IMR-90 (cell line): ENCODE data around the gene MARCHF3. TPM values are rescaled to one million over a fixed set of nuclear protein-coding genes. Genes with fewer than 3 reads are reported as not detected.

Experiments
- ATAC-seq: fragments of 200-7000 bp; cut with Tn5 transposase; 2 replicates; pipeline ENCODE4 v1.9.1; 2020; ENCODE audit warnings: low read depth, mild to moderate bottlenecking, moderate library complexity
- BruUV-seq: library from RNA; stranded (reverse); fragments of 400-500 nt; replicated peaks from 2 replicates; lab custom pipeline; 2021; lab: Mats Ljungman, UMichigan
- CTCF ChIA-PET: fragments of 300-600 bp; formaldehyde crosslinking; extraction: SDS; loops from one replicate; lab custom pipeline; 2021; ENCODE audit warnings: antibody characterized with exemption; lab: Yijun Ruan, JAX
- POLR2A ChIA-PET: fragments of 300-600 bp; sonication (Branson Sonifier 250); formaldehyde crosslinking; loops from one replicate; lab custom pipeline; 2022; ENCODE audit warnings: antibody characterized with exemption; ENCODE audit not compliant: unreplicated experiment; lab: Charles Lee
- DNase-seq: peaks from one replicate; pipeline ENCODE4 v3.0.0; 2013
- H2AFZ ChIP-seq: replicated peaks from 2 replicates; pipeline ENCODE3; 2013; ENCODE audit warnings: low read length, mild to moderate bottlenecking; ENCODE audit not compliant: poor library complexity
- H2AK5ac ChIP-seq: 2 replicates; pipeline ENCODE4 v1.6.1; 2013; ENCODE audit warnings: low read depth, low read length, inconsistent platforms
- H2AK9ac ChIP-seq: replicated peaks from 2 replicates; pipeline ENCODE3; 2013; ENCODE audit warnings: mild to moderate bottlenecking, low read depth, low read length, moderate library complexity; ENCODE audit not compliant: poor library complexity
- H2BK120ac ChIP-seq: 2 replicates; pipeline ENCODE4 v1.6.1; 2013; ENCODE audit warnings: low read depth, low read length, inconsistent platforms
- H2BK15ac ChIP-seq: 3 replicates; pipeline ENCODE4 v1.6.1; 2013; ENCODE audit warnings: low read depth, low read length, inconsistent platforms
- H2BK20ac ChIP-seq: 2 replicates; pipeline ENCODE4 v1.6.1; 2013; ENCODE audit warnings: low read depth, mild to moderate bottlenecking, inconsistent platforms, low read length, moderate library complexity
- H2BK5ac ChIP-seq: 2 replicates; pipeline ENCODE4 v1.6.1; 2013; ENCODE audit warnings: mild to moderate bottlenecking, low read depth, low read length, inconsistent platforms; ENCODE audit not compliant: poor library complexity, severe bottlenecking
- H3K14ac ChIP-seq: replicated peaks from 2 replicates; pipeline ENCODE4 v1.6.1; 2013; ENCODE audit warnings: low read depth, low read length, inconsistent platforms
- H3K18ac ChIP-seq: 2 replicates; pipeline ENCODE4 v1.6.1; 2013; ENCODE audit warnings: low read depth, low read length, control low read depth
- H3K23ac ChIP-seq: 2 replicates; pipeline ENCODE4 v1.6.1; 2013; ENCODE audit warnings: low read depth, low read length, inconsistent platforms
- H3K27ac ChIP-seq: 2 replicates; pipeline ENCODE4 v1.5.1; 2013; ENCODE audit warnings: mild to moderate bottlenecking, control low read depth, low read length; ENCODE audit not compliant: insufficient read depth
- H3K27me3 ChIP-seq: 2 replicates; pipeline ENCODE4 v1.6.1; 2013; ENCODE audit warnings: low read length; ENCODE audit not compliant: control insufficient read depth, insufficient read depth
- H3K36me3 ChIP-seq: 2 replicates; pipeline ENCODE4 v1.6.1; 2013; ENCODE audit warnings: low read length, mixed read lengths; ENCODE audit not compliant: control insufficient read depth, insufficient read depth
- H3K4ac ChIP-seq: 2 replicates; pipeline ENCODE4 v1.6.1; 2013; ENCODE audit warnings: low read depth, low read length, inconsistent platforms
- H3K4me1 ChIP-seq: 2 replicates; pipeline ENCODE4 v1.6.1; 2013; ENCODE audit warnings: low read length, mixed read lengths; ENCODE audit not compliant: control insufficient read depth, insufficient read depth
- H3K4me2 ChIP-seq: 2 replicates; pipeline ENCODE4 v1.6.1; 2013; ENCODE audit warnings: low read depth, mild to moderate bottlenecking, control low read depth, low read length, moderate library complexity
- H3K4me3 ChIP-seq: 2 replicates; pipeline ENCODE4 v1.5.1; 2013; ENCODE audit warnings: low read depth, mild to moderate bottlenecking, control low read depth, low read length, moderate library complexity; ENCODE audit not compliant: insufficient read depth
- H3K56ac ChIP-seq: 2 replicates; pipeline ENCODE4 v1.6.1; 2013; ENCODE audit warnings: low read length, inconsistent platforms; ENCODE audit not compliant: insufficient read depth; ENCODE audit errors: extremely low read depth
- H3K79me1 ChIP-seq, 2 experiments: 2 replicates each; pipeline ENCODE4 v1.6.1; 2013; ENCODE audit warnings: low read length in 2 of 2, inconsistent platforms in 1 of 2, low read depth in 1 of 2
- H3K9ac ChIP-seq: 2 replicates; pipeline ENCODE4 v1.6.1; 2013; ENCODE audit warnings: low read depth, low read length, control low read depth
- H3K9me1 ChIP-seq: 2 replicates; pipeline ENCODE4 v1.6.1; 2013; ENCODE audit warnings: low read length, inconsistent platforms; ENCODE audit not compliant: insufficient read depth
- H3K9me3 ChIP-seq: 2 replicates; pipeline ENCODE4 v1.6.1; 2013; ENCODE audit warnings: low read length; ENCODE audit not compliant: control insufficient read depth, insufficient read depth
- H4K20me1 ChIP-seq: 2 replicates; pipeline ENCODE4 v1.6.1; 2013; ENCODE audit warnings: low read length, inconsistent platforms; ENCODE audit not compliant: insufficient read depth
- H4K5ac ChIP-seq: 2 replicates; pipeline ENCODE4 v1.6.1; 2013; ENCODE audit warnings: mild to moderate bottlenecking, low read depth, low read length, control low read depth
- H4K8ac ChIP-seq, 2 experiments: 2 replicates each; pipeline ENCODE4 v1.6.1; 2013; ENCODE audit warnings: low read depth in 2 of 2, low read length in 2 of 2, control low read depth in 1 of 2, inconsistent platforms in 1 of 2
- H4K91ac ChIP-seq: 2 replicates; pipeline ENCODE4 v1.6.1; 2013; ENCODE audit warnings: low read depth, low read length, inconsistent platforms; ENCODE audit not compliant: insufficient read depth
- CEBPB ChIP-seq: IDR thresholded peaks from 2 replicates; pipeline ENCODE4 v1.6.1; 2012; ENCODE audit warnings: low read depth, low read length, improper control_type of control experiment
- CHD1 ChIP-seq: IDR thresholded peaks from 2 replicates; pipeline ENCODE4 v1.6.1; 2012; ENCODE audit warnings: low read depth, low read length, improper control_type of control experiment
- NFE2L2 ChIP-seq: fragments of 150-350 bp; IDR thresholded peaks from 2 replicates; pipeline ENCODE4 v1.6.1; 2016; ENCODE audit warnings: low read depth, mild to moderate bottlenecking, low read length
- POLR2A ChIP-seq: IDR thresholded peaks from 2 replicates; pipeline ENCODE4 v1.6.1; 2012; ENCODE audit warnings: mild to moderate bottlenecking, low read depth, low read length
- RFX5 ChIP-seq: IDR thresholded peaks from 2 replicates; pipeline ENCODE4 v1.8.0; 2012; ENCODE audit warnings: low read depth, mild to moderate bottlenecking, low read length, moderate library complexity
- USF2 ChIP-seq: fragments of 150-350 bp; IDR thresholded peaks from 2 replicates; pipeline ENCODE4 v1.6.1; 2017; ENCODE audit warnings: mild to moderate bottlenecking, antibody characterized with exemption, low read length, low read depth
- WGBS, 2 experiments: methylation state at CpG; one replicate each; pipeline versions ENCODE4 v1.1.5 to v1.1.7; 2013; ENCODE audit warnings: missing lambda C conversion rate in 2 of 2; ENCODE audit not compliant: insufficient read length in 1 of 2; ENCODE audit errors: extremely low coverage in 2 of 2; 5-methylcytosine and 5-hydroxymethylcytosine counted together
- dilution Hi-C: fragments of 300-500 bp; cut with HindIII; formaldehyde crosslinking; loops from one replicate; pipeline ENCODE4 v1.14.3; 2018; ENCODE audit warnings: low sequenced_read_pairs; ENCODE audit not compliant: unreplicated experiment
- in situ Hi-C: fragments of 300-500 bp; cut with MboI; formaldehyde crosslinking; loops from 3 replicates; pipeline ENCODE4 v1.14.3; 2019; ENCODE audit warnings: low sequenced_read_pairs, inconsistent platforms, mixed read lengths
- intact Hi-C: fragments of 100-400 bp; cut with micrococcal nuclease; formaldehyde crosslinking; loops from 2 replicates; pipeline ENCODE4 v1.10.0; 2022
- polyA plus RNA-seq, 3 experiments: library from polyadenylated mRNA; depleted of rRNA; stranded (reverse); fragments of >200 nt; gene quantifications; 2 replicates each; pipeline ENCODE4 v1.2.3, GENCODE V29; 2012; ENCODE audit warnings: low replicate concordance in 1 of 3
- total RNA-seq: library from RNA; depleted of rRNA; stranded (reverse); fragments of >200 nt; gene quantifications from 2 replicates; pipeline ENCODE4 v1.2.3, GENCODE V29; 2012

The MARCHF3 gene
- total and polyA plus RNA-seq, 2 of the 4 experiments (the other 2 are of a cell fraction): 11.2 to 18.8 TPM

GRCh38 chr5:126920291-126920690, 110.1 kb downstream of the MARCHF3 start:
- in situ Hi-C loops: no loop called here
- no peak overlapping the region for H2BK20ac ChIP-seq
- H2BK120ac ChIP-seq: no peak overlapping the region
- H2BK5ac ChIP-seq: no peak overlapping the region
- H2AK9ac ChIP-seq: no peak overlapping the region
- H2AK5ac ChIP-seq: no peak overlapping the region
- H4K5ac ChIP-seq: 0 out of 2 replicates have a peak overlapping the region, but pooled peaks have one; percentile 52
- H4K8ac ChIP-seq: no peak overlapping the region
- H2AFZ ChIP-seq: no peak overlapping the region
- peaks cover 12 to 15% of the 10 kb centered on the region in 2 experiments; a peak in 3 of 4 replicates for H3K79me1 ChIP-seq
- H3K27ac ChIP-seq: no peak overlapping the region
- no peak overlapping the region for H3K4me2 ChIP-seq
- no peak overlapping the region for H3K14ac ChIP-seq
- peaks cover 2% of the 10 kb centered on the region for H3K4me1 ChIP-seq
- H3K23ac ChIP-seq: no peak overlapping the region
- H3K4me3 ChIP-seq: no peak overlapping the region
- ATAC-seq: no peak; the same call in 1 of the 2 replicates
- H3K36me3 ChIP-seq: no peaks in the 10 kb centered on the region
- H3K9ac ChIP-seq: no peak overlapping the region
- WGBS, 2 experiments: no CpG with 5 or more reads among the region's 5 CpGs
- no peak overlapping the region for H3K4ac ChIP-seq
- DNase-seq: peak; percentile 26
- CTCF ChIA-PET: no interaction called here
- no peak overlapping the region for H4K91ac ChIP-seq
- POLR2A ChIA-PET: no interaction called here
- TF ChIP-seq NFE2L2 (no peak), CEBPB (no peak), RFX5 (no peak), CHD1 (no peak), POLR2A (no peak), USF2 (no peak)
- no peak overlapping the region for H2BK15ac ChIP-seq
- intact Hi-C loops: no loop called here
- no peak overlapping the region for H3K56ac ChIP-seq
- no peaks in the 10 kb centered on the region for H4K20me1 ChIP-seq
- no TSS peak for BruUV-seq
- no peak overlapping the region for H3K18ac ChIP-seq
- H3K9me1 ChIP-seq: peaks cover 8% of the 10 kb centered on the region
- H3K9me3 ChIP-seq: no peaks in the 10 kb centered on the region
- dilution Hi-C loops: no loop called here
- H3K27me3 ChIP-seq: no peaks in the 10 kb centered on the region
